ENCODE data around the gene OR56A1. TPM values are rescaled to one million over a fixed set of nuclear protein-coding genes. Genes with fewer than 3 reads are reported as not detected.

The OR56A1 gene
- total RNA-seq, 1 experiment from 2014 or later = not detected

Other genes starting within 250 kb of the OR56A1 start
- not detected in 2 replicates for gene OR52N5, start 247.4 kb downstream of the OR56A1 start, total RNA-seq (2014; rRNA removed; shearing (Covaris generic))
- gene OR52N1, start 239.5 kb downstream of the OR56A1 start, total RNA-seq (2014; rRNA removed; shearing (Covaris generic)) = not detected in 2 replicates
- not detected in 2 replicates for gene OR52N2, start 221.8 kb downstream of the OR56A1 start, total RNA-seq (2014; rRNA removed; shearing (Covaris generic))
- not detected in 2 replicates for gene OR52E6, start 188.9 kb downstream of the OR56A1 start, total RNA-seq (2014; rRNA removed; shearing (Covaris generic))
- not detected in 2 replicates for gene OR52E8, start 173.1 kb downstream of the OR56A1 start, total RNA-seq (2014; rRNA removed; shearing (Covaris generic))
- gene OR52E4, start 150.1 kb downstream of the OR56A1 start, total RNA-seq (2014; rRNA removed; shearing (Covaris generic)) = not detected in 2 replicates
- not detected in 2 replicates for gene OR52E5, start 137.6 kb downstream of the OR56A1 start, total RNA-seq (2014; rRNA removed; shearing (Covaris generic))
- not detected in 2 replicates for gene OR56A3, start 88.5 kb downstream of the OR56A1 start, total RNA-seq (2014; rRNA removed; shearing (Covaris generic))
- gene OR56A5, start 62.3 kb downstream of the OR56A1 start, total RNA-seq (2014; rRNA removed; shearing (Covaris generic)) = not detected in 2 replicates
- not detected in 2 replicates for gene OR52L1, start 43.8 kb downstream of the OR56A1 start, total RNA-seq (2014; rRNA removed; shearing (Covaris generic))
- gene OR56A4, start 23.8 kb downstream of the OR56A1 start, total RNA-seq (2014; rRNA removed; shearing (Covaris generic)) = not detected in 2 replicates
- gene OR56B4, start 76.9 kb upstream of the OR56A1 start, total RNA-seq (2014; rRNA removed; shearing (Covaris generic)) = not detected in 2 replicates
- not detected in 2 replicates for gene OR52B2, start 139.6 kb upstream of the OR56A1 start, total RNA-seq (2014; rRNA removed; shearing (Covaris generic))
- gene OR52W1, start 168.5 kb upstream of the OR56A1 start, total RNA-seq (2014; rRNA removed; shearing (Covaris generic)) = not detected in 2 replicates
- not detected in 2 replicates for gene C11orf42, start 174.8 kb upstream of the OR56A1 start, total RNA-seq (2014; rRNA removed; shearing (Covaris generic))
- gene FHIP1B, start 203.9 kb upstream of the OR56A1 start, total RNA-seq (2014; rRNA removed; shearing (Covaris generic)) = 5.6 and 10.0 TPM in 2 replicates
- gene CNGA4, start 208.3 kb upstream of the OR56A1 start, total RNA-seq (2014; rRNA removed; shearing (Covaris generic)) = not detected in 2 replicates
- gene CCKBR, start 229.1 kb upstream of the OR56A1 start, total RNA-seq (2014; rRNA removed; shearing (Covaris generic)) = not detected in 2 replicates